Measurements from ENCODE around the gene HMHB1. TPM values are rescaled to one million over a fixed set of nuclear protein-coding genes. Genes with fewer than 3 reads are reported as not detected.
A peak's percentile ranks its signal among the peaks of the same experiment; 100 is the strongest.
"Not testable (repeated sequence)": the region's sequence is repeated elsewhere in the genome, so short reads cannot be mapped to it uniquely, and the experiment has no call there.

Gene HMHB1
- total RNA-seq, 1 donor from 2014 or later = not detected

- no peak for DNase-seq
Observed at GRCh38 chr5:143801252-143801939, 10.6 kb upstream of the HMHB1 start.

- no peak for DNase-seq
Observed at GRCh38 chr5:143805861-143806260, 6.1 kb upstream of the HMHB1 start.

- DNase-seq = no peak
Observed at GRCh38 chr5:143806579-143806978, 5.4 kb upstream of the HMHB1 start.

GRCh38 chr5:143807401-143807800, 4.6 kb upstream of the HMHB1 start:
- no peak for DNase-seq

- not testable (repeated sequence) for DNase-seq
Observed at GRCh38 chr5:143816370-143816769, 4.4 kb downstream of the HMHB1 start.

- no peak for DNase-seq
Observed at GRCh38 chr5:143819716-143820115, 7.8 kb downstream of the HMHB1 start.

- no peak for DNase-seq
Observed at GRCh38 chr5:143820451-143820850, 8.5 kb downstream of the HMHB1 start.

- DNase-seq = peak; percentile 51
Observed at GRCh38 chr5:143824851-143825720, 13.1 kb downstream of the HMHB1 start.

GRCh38 chr5:143826951-143827444, 15.0 kb downstream of the HMHB1 start:
- no peak for DNase-seq

GRCh38 chr5:143828710-143829109, 16.7 kb downstream of the HMHB1 start:
- DNase-seq = no peak

GRCh38 chr5:143833177-143833576, 21.2 kb downstream of the HMHB1 start:
- no peak for DNase-seq

GRCh38 chr5:143835251-143835650, 23.3 kb downstream of the HMHB1 start:
- DNase-seq = no peak

GRCh38 chr5:143836161-143836725, 24.3 kb downstream of the HMHB1 start:
- DNase-seq = no peak

GRCh38 chr5:143837306-143837848, 25.4 kb downstream of the HMHB1 start:
- no peak for DNase-seq

GRCh38 chr5:143841446-143841845, 29.5 kb downstream of the HMHB1 start:
- DNase-seq = no peak

- no peak for DNase-seq
Observed at GRCh38 chr5:143842920-143843319, 31.0 kb downstream of the HMHB1 start.

- DNase-seq = no peak
Observed at GRCh38 chr5:143843461-143843860, 31.5 kb downstream of the HMHB1 start.

GRCh38 chr5:143850050-143850683, 38.2 kb downstream of the HMHB1 start:
- no peak for DNase-seq

- DNase-seq = no peak
Observed at GRCh38 chr5:143851383-143851782, 39.4 kb downstream of the HMHB1 start.

- DNase-seq = no peak
Observed at GRCh38 chr5:143860211-143860610, 48.2 kb downstream of the HMHB1 start.

GRCh38 chr5:143862271-143862670, 50.3 kb downstream of the HMHB1 start:
- no peak for DNase-seq

- no peak for DNase-seq
Observed at GRCh38 chr5:143865426-143866025, 53.6 kb downstream of the HMHB1 start.
